IPS-NIHi7 (cell line): ENCODE results near the gene POC5.

Source experiments
- DNase-seq: peaks from one replicate; pipeline ENCODE4 v3.0.0; 2012; ENCODE audit warnings: mixed read lengths; ENCODE audit errors: extremely low spot score

Gene POC5

DNA sequence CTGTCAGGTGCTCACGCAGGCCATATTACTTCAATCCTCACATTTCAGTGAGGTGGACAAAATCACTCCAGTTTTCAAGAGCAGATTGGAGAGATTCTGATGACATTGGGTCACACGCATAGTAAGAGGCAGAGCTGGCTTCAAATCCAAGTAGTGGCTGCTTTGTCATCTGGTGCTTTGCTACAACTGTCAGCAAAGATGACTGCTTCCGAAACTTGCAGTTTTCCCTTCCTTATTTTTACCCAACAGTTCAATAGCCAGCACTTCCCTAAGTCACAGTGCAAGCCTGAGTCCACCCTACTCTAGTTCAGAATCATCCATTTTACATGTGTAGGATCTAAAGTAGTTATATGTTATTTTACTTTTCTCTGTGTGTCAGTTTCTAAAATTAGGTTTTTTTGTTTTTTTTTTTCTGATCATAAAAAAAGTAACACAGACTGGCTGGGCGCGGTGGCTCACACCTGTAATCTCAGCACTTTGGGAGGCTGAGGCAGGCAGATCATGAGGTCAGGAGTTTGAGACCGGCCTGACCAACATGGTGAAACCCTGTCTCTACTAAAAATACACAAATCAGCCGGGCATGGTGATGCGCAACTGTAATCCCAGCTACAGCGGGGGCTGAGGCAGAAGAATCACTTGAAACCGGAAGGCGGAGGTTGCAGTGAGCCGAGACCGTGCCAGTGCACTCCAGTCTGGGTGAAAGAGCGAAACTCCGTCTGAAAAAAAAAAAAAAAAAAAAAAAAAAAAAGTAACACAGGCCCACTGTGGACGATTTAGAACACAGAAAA is 56.4 kb downstream of the POC5 start:
- DNase-seq = no peak

DNA sequence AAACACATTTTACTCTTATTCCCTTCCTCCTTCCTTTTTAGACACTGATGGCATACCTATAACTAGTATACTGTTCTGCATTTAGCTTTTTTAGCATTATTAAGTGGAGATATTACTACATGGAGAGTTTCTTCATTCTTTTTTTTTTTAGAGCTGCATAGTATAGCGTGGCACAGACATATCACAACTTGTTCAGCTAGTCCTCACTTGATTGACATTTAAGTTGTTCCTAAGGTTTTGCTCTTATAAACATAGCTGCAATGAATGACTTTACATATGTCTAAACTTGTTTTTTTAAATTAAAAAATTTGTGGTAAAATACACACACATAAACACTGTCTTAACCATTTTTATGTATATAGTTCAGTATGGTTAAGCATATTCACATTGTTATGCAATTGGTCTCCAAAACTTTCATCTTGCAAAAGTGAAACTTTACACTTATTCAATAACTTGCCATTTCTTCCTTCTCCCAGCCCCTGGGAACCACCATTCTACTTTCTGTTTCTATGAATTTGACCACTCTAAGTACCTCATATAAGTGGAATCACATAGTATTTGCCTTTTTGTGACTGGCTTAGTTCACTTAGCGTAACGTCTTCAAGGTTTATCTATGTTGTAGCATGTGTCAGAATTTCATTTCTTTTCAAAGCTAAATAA is 57.3 kb downstream of the POC5 start:
- no peak for DNase-seq

DNA sequence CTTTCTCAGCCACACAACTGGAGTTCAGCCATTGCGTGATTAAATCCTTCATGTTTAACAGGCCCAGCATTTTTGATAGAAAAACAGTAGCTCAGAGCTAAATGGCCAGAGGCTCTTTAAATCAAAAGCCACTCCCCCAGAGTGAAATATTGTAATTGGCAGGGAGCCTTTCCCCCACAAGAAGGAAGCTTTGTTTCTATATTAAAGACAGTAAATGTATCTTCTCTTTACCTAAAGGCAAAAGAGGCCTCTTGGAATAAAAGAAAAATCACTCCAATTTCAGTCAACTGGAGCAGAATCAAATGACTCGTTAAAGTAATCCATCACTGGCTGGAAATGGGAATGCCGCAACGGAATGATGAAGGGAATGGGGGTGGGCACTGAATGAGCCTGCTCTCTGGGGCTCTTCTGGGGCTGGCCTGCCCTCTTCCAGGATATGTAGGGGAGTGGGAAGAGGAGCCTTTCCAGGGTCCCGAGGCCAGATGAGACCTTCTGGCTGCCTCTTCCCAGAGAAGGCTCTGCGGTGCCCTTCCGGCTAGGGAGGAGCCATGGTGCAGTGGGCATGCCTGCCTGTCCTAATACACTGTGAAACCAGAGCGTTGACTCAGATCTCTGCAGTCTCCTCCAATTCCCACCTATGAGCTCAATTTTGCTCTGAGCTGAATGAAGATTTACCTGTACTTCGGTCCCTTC is 60.8 kb downstream of the POC5 start:
- DNase-seq = no peak

DNA sequence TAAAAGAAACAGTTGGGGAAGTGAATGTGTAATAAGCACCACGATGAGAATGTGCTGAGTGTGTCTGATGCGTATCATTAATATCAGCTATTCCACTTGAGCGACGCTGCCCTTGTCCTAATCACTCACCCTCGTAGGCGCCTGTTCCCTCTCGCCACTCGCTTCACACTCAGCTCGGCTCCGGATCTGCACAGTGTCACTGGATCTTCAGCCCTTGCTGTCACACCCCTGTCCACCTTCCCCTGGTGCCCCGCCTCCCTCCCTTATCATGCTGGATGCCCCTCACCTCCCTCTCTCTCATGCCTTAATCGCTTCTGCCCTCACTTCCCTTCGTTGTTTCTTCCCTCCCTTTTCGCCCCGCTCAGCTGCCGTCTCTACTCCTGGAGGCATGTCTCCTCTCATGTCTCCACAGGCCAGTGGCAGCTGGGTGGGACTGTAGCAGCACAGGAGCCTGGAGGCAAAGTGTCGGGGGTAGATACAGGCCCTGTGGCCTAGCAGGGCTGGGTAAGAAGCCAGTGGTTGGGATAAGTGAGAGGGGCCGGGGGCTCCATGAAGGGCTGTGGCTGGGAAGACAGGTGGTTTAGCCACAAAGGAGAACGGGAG is 62.4 kb downstream of the POC5 start:
- DNase-seq = no peak

DNA sequence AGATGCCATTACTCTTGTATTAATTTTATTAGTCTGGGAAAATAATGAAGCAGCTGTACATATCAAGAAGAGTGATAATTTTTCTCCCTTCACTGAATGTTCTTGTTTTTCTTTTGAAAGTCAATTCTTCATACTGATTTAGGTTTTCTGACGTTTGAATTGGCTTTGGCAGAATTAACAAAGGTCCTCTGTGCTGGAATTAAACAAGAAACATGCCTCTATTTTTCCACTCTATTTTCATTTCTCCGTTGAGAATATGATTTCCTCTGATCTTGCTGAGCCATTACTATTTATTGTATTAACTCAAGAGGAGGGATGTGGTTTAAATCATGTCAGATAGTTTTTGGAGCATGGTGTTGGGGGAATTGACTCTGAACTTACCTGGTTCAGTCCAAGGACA is 63.7 kb downstream of the POC5 start:
- DNase-seq = no peak

DNA sequence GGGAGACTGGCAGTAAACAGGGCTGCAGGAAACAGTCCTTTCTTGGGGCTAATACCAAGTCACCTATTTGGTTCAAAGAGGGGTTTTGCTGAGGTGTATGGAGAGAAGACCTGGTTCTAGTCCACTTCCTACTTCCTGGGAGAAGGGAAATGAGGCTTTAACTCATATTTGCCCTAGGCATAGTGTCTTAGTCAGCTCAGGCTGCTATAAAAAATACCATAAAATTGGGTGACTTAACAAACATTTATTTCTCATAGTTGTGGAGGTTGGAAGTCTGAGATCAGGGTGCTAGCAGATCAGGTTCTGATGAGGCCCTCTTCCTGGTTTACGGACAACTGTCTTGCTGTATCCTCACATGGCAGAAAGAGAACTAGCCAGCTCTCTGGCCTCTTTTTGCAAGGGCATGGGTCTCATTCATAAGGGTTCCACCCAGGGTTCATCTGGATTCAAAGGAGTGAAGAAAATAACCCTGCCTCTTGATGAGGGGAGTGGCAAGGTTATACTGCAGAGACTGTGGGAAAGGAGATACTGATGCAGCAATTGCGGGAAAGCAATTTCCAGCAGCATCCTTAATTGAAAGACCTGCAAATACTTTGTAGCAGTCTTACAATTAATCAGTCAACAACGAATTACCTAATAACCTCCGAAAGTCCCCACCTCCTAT is 65.5 kb downstream of the POC5 start:
- DNase-seq = no peak

DNA sequence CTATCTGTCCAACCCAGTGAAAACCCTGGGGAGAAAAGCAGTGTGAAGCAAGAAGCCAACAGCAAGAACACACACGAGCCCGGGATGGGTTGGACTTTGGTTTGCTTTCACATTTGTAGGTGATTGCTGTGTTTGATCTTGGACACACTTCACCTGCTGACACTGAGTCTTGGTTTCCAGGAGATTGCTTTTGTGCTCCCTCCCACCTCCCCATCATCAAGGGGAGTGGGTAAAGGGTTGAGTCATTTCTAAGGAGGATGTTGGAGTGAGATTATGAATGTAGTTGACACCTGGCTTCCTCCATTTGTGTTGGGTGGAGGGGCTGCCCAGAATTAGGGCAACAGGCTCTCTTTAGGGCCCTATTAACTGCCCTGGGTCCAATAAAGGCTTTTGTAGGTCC is 68.5 kb downstream of the POC5 start:
- DNase-seq = no peak

DNA sequence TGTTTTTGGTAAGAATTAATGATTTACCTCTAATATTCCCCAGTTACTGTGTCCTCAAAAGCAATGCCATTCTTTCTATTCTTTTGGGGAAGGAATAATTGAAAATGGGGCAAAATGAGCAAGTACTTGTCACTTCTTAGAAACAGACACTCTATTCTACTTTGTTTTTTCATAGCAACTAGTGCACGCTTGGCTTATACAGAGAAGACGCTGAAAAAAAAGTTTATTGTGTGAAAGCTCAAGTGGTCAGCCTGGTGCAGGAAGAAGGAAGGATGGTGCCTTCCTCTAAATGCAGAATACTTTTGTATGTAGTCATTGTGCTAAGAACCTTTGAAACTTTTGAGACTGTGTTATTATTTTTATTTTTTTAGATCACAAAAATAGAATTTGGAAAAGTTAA is 76.4 kb downstream of the POC5 start:
- no peak for DNase-seq

DNA sequence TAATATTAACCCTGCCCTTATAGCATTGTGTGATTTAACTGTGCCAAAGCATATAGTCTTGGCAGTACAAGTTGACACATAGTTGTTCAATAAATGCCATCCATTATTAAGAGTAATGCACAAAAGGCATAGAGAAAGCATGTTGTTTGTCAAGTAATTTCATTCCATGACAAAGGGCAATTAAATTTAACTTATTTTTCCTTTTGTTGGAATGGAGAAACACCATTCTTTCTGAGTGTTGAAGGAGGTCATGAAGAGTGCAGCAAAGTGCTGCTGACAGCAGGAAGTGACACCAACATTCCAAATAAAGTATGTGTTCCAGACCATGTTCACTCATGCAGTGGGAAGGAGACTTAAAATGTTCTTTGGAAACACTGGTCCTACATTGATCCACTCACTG is 76.8 kb downstream of the POC5 start:
- no peak for DNase-seq

DNA sequence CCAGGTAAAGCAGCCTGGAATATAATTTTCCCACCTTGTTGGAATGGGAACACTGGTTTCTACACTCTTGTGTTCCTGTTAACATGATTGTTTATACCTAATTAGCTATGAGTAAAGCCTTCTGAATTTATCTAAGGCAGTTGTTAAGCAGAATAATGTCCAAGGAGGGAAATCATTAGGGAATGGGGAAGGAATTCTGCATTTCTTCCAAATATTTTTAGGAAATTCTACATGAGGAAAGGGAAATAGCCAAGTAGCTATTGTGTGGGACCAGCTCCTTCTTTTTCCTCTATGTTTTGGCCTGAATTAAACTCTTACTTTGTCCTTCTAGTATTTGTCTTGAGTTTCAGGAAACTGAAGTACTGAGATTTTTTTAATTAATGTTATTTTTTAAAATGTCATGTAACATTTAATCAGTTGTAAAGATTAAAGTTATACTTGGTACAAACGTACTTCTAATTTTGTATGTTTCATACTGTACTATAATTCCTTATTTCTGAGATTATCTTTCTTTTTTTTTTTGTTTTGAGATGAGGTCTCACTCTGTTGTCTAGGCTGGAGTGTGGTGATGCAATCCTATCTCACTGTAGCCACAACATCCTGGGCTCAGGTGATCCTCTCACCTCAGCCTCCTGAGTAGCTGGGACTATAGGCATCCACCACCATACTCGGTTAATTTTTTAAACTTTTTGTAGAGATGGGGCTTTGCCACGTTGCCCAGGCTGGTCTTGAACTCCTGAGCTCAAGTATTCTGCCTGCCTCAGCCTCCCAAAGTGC is 77.5 kb downstream of the POC5 start:
- no peak for DNase-seq

DNA sequence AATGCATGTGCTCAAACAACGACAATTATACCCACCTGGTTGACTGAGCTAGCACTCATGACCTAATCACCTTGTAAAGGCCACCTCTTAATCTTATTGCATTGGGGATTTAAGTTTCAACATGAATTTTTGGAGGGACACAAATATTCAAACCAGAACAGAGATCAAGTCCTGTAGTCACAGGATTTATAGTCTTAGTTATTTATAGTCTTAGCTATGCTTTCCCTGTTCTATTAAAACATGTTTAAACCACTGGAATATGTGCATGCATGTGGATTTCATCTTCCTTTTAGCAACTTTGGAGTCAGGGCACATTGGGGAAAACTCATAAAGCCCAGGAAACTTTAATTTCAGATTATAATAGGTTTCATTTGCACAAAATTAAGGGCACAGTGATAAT is 79.3 kb downstream of the POC5 start:
- no peak for DNase-seq

DNA sequence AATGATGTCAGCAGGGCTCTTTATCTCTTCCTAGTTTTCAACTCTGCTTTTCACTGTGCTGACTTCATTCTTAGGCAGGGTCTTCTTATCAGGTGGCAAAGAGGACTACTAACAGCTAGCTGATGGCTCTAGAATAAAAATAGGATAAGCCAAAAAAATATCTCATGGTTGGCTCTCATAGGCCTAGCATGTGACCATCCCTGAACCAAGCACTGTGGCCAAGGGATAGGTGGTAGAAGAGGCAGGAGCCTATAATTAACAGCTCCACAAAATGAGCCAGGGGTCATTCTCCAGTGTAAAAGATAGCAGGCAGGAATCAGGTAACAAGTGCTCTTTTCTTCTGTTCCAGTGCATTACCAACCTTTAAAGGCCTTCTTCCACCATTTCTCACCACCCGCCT is 84.9 kb downstream of the POC5 start:
- DNase-seq = no peak

DNA sequence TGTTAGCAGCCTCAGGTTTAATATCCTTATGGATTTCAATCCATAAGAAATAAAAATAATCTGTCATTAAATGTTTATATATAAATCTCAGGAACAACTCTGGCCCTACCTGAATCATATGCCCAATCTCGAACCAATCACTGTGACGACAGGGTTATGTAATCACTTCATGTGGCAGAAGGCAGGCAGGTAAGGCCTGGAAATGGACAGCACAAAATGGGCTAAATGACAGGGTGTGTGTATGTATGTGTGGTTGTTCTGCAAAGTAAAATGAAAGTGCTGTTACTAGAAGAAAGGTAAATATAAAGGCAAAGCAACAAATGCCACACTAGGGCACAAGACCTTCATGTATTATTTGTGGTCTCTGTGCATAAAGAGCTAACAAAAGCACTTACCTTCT is 86.4 kb downstream of the POC5 start:
- DNase-seq = no peak

DNA sequence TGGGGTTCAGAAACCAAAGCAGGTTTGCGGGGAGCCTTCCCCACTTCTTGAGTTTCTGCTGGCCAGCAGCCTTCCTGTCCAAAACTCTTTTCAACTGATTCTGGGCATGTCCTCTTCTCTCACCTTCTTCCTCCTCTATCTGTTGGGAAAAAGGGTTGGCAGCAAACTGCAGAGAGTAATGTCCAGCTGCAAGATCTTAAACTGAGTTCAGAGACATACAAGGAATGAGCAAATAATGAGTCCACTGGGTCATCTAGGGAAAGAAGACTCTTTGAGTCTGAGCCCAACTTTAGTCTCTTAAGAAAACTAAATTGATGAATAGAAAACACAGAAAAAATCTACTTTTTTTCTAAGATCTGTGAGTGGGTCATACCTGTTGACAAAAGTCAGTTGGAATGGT is 89.4 kb downstream of the POC5 start:
- DNase-seq = no peak

DNA sequence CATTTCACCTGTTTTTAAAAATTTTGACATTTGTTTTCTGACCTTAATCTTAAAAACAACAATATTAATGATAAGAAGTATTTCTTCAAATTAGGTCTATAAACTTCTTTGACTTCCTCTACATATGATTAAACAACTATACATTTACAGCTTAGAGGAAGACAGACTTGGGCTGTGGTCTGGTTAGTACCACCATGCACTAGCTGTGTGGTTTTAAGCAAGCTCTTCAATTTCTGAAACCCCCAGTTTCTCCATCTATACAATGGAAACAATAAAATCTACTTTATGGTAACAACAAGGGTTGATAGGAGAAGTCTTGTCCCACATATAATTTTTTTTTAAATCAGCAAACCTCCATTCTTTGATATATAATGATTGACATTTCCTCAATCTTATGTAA is 90.3 kb downstream of the POC5 start:
- DNase-seq = no peak
